SJCRH30 (cell line): ENCODE results near the gene ELAVL3. TPM values are rescaled to one million over a fixed set of nuclear protein-coding genes. Genes with fewer than 3 reads are reported as not detected.
A peak's percentile ranks its signal among the peaks of the same experiment; 100 is the strongest.

Experiments used
- DNase-seq, 2 experiments: peaks; one replicate each; pipeline ENCODE4 v3.0.0-alpha.2; 2015 to 2020
- H3K27ac ChIP-seq: fragments of 250-450 bp; sonication (Bioruptor Pico); 2 replicates; pipeline ENCODE4 v1.5.1; 2020; ENCODE audit warnings: mild to moderate bottlenecking, moderate library complexity
- H3K27me3 ChIP-seq: fragments of 250-450 bp; sonication (Bioruptor Pico); 2 replicates; pipeline ENCODE4 v1.5.1; 2020; ENCODE audit warnings: mild to moderate bottlenecking, moderate library complexity
- H3K36me3 ChIP-seq: fragments of 250-450 bp; sonication (Bioruptor Pico); 2 replicates; pipeline ENCODE4 v1.5.1; 2020; ENCODE audit warnings: mild to moderate bottlenecking, moderate library complexity
- H3K4me1 ChIP-seq: fragments of 250-450 bp; sonication (Bioruptor Pico); 2 replicates; pipeline ENCODE4 v1.5.1; 2020; ENCODE audit warnings: mild to moderate bottlenecking, moderate library complexity
- H3K4me3 ChIP-seq: fragments of 250-450 bp; sonication (Bioruptor Pico); 2 replicates; pipeline ENCODE4 v1.5.1; 2020; ENCODE audit warnings: mild to moderate bottlenecking, moderate library complexity
- H3K9me3 ChIP-seq: fragments of 250-450 bp; sonication (Bioruptor Pico); replicated peaks from 2 replicates; pipeline ENCODE4 v1.5.1; 2020; ENCODE audit warnings: mild to moderate bottlenecking, moderate library complexity
- total RNA-seq: library from RNA; depleted of rRNA; stranded (reverse); fragments of >200 nt; shearing (Covaris generic); gene quantifications from 2 replicates; pipeline ENCODE4 v1.2.3, GENCODE V29; 2014

ELAVL3 gene
- total RNA-seq, 1 experiment from 2014 or later: not detected

GRCh38 chr19:11499220-11499726, 18.4 kb upstream of the ELAVL3 start:
- Histone ChIP-seq H3K9me3 (no peaks in the 10 kb centered on the region), H3K27ac (no peak overlapping the region), H3K27me3 (no peaks in the 10 kb centered on the region), H3K4me3 (no peak overlapping the region), H3K4me1 (no peaks in the 10 kb centered on the region), H3K36me3 (no peaks in the 10 kb centered on the region)
- DNase-seq: no peak

- Histone ChIP-seq H3K4me1 (no peaks in the 10 kb centered on the region), H3K9me3 (no peaks in the 10 kb centered on the region), H3K4me3 (no peak overlapping the region), H3K36me3 (no peaks in the 10 kb centered on the region), H3K27me3 (no peaks in the 10 kb centered on the region), H3K27ac (no peak overlapping the region)
- peak; percentile 52 to 64 for DNase-seq
Observed at GRCh38 chr19:11496391-11497163, 15.7 kb upstream of the ELAVL3 start.

- H3K9me3 ChIP-seq: no peaks in the 10 kb centered on the region
Observed at GRCh38 chr19:11495885-11496284, 15.0 kb upstream of the ELAVL3 start.

GRCh38 chr19:11495481-11495880, 14.6 kb upstream of the ELAVL3 start:
- Histone ChIP-seq H3K4me1 (no peaks in the 10 kb centered on the region), H3K27ac (no peak overlapping the region), H3K36me3 (no peaks in the 10 kb centered on the region), H3K4me3 (no peak overlapping the region), H3K9me3 (no peaks in the 10 kb centered on the region), H3K27me3 (no peaks in the 10 kb centered on the region)
- no peak for DNase-seq

More at GRCh38 chr19:11495885-11496284, 15.0 kb upstream of the ELAVL3 start:
- Histone ChIP-seq H3K36me3 (no peaks in the 10 kb centered on the region), H3K4me1 (no peaks in the 10 kb centered on the region), H3K4me3 (no peak overlapping the region), H3K27me3 (no peaks in the 10 kb centered on the region), H3K27ac (no peak overlapping the region)
- no peak for DNase-seq

- H3K9me3 ChIP-seq: no peaks in the 10 kb centered on the region
- no peak overlapping the region for H3K4me3 ChIP-seq
- H3K27me3 ChIP-seq: no peaks in the 10 kb centered on the region
- H3K36me3 ChIP-seq: no peaks in the 10 kb centered on the region
- DNase-seq: no peak
- no peak overlapping the region for H3K27ac ChIP-seq
- H3K4me1 ChIP-seq: no peaks in the 10 kb centered on the region
Observed at GRCh38 chr19:11494634-11495285, 13.9 kb upstream of the ELAVL3 start.

GRCh38 chr19:11489378-11489777, 8.5 kb upstream of the ELAVL3 start:
- no peak for DNase-seq
- Histone ChIP-seq H3K27ac (no peak overlapping the region), H3K36me3 (no peaks in the 10 kb centered on the region), H3K4me3 (no peak overlapping the region), H3K27me3 (no peaks in the 10 kb centered on the region), H3K4me1 (no peaks in the 10 kb centered on the region), H3K9me3 (no peaks in the 10 kb centered on the region)

GRCh38 chr19:11486661-11487503, 6.0 kb upstream of the ELAVL3 start:
- Histone ChIP-seq H3K9me3 (no peaks in the 10 kb centered on the region), H3K27ac (no peak overlapping the region), H3K4me1 (no peaks in the 10 kb centered on the region), H3K4me3 (no peak overlapping the region), H3K27me3 (no peaks in the 10 kb centered on the region), H3K36me3 (no peaks in the 10 kb centered on the region)
- DNase-seq: no peak

GRCh38 chr19:11485245-11485837, 4.5 kb upstream of the ELAVL3 start:
- H3K4me3 ChIP-seq: no peak overlapping the region

GRCh38 chr19:11483366-11484111, 2.7 kb upstream of the ELAVL3 start:
- no peak for DNase-seq
- Histone ChIP-seq H3K4me3 (no peak overlapping the region), H3K9me3 (no peaks in the 10 kb centered on the region), H3K27me3 (no peaks in the 10 kb centered on the region), H3K36me3 (no peaks in the 10 kb centered on the region), H3K4me1 (no peaks in the 10 kb centered on the region), H3K27ac (no peak overlapping the region)

More at GRCh38 chr19:11485245-11485837, 4.5 kb upstream of the ELAVL3 start:
- no peaks in the 10 kb centered on the region for H3K27me3 ChIP-seq
- no peak for DNase-seq
- no peak overlapping the region for H3K27ac ChIP-seq
- H3K36me3 ChIP-seq: no peaks in the 10 kb centered on the region
- H3K4me1 ChIP-seq: no peaks in the 10 kb centered on the region
- H3K9me3 ChIP-seq: no peaks in the 10 kb centered on the region

- H3K27me3 ChIP-seq: no peaks in the 10 kb centered on the region
Observed at GRCh38 chr19:11482384-11483050, 1.7 kb upstream of the ELAVL3 start.

GRCh38 chr19:11481534-11482383, 913 bp upstream of the ELAVL3 start:
- Histone ChIP-seq H3K9me3 (no peaks in the 10 kb centered on the region), H3K4me1 (no peaks in the 10 kb centered on the region), H3K27ac (no peak overlapping the region), H3K36me3 (no peaks in the 10 kb centered on the region), H3K4me3 (no peak overlapping the region), H3K27me3 (no peaks in the 10 kb centered on the region)
- no peak for DNase-seq

More at GRCh38 chr19:11482384-11483050, 1.7 kb upstream of the ELAVL3 start:
- no peak for DNase-seq
- Histone ChIP-seq H3K36me3 (no peaks in the 10 kb centered on the region), H3K9me3 (no peaks in the 10 kb centered on the region), H3K4me1 (no peaks in the 10 kb centered on the region), H3K4me3 (no peak overlapping the region), H3K27ac (no peak overlapping the region)

- H3K27ac ChIP-seq: no peak overlapping the region
- no peaks in the 10 kb centered on the region for H3K4me1 ChIP-seq
- no peaks in the 10 kb centered on the region for H3K27me3 ChIP-seq
- H3K9me3 ChIP-seq: no peaks in the 10 kb centered on the region
- no peak for DNase-seq
- no peak overlapping the region for H3K4me3 ChIP-seq
- no peaks in the 10 kb centered on the region for H3K36me3 ChIP-seq
Observed at GRCh38 chr19:11479898-11480714, 740 bp downstream of the ELAVL3 start.
